Duodenal mucosa (tissue), 2 donors: ENCODE measurements around the gene FBXW12.

Experiments
- H3K27ac ChIP-seq: one replicate; pipeline ENCODE4 v1.7.0; 2013; ENCODE audit warnings: low read depth, low read length
- H3K27me3 ChIP-seq, 2 donors: one replicate each; pipeline ENCODE4 v1.7.0; 2013; ENCODE audit warnings: low read length in 2 of 2, control low read depth in 1 of 2; ENCODE audit not compliant: insufficient read depth in 2 of 2, control insufficient read depth in 1 of 2
- H3K36me3 ChIP-seq, 2 donors: one replicate each; pipeline ENCODE4 v1.7.0; 2013; ENCODE audit warnings: low read length in 2 of 2, control low read depth in 1 of 2; ENCODE audit not compliant: insufficient read depth in 2 of 2, control insufficient read depth in 1 of 2
- H3K4me1 ChIP-seq, 2 donors: one replicate each; pipeline ENCODE4 v1.7.0; 2013; ENCODE audit warnings: low read length in 2 of 2, control low read depth in 1 of 2; ENCODE audit not compliant: insufficient read depth in 2 of 2, control insufficient read depth in 1 of 2
- H3K4me3 ChIP-seq, 2 donors: one replicate each; pipeline ENCODE4 v1.7.0; 2013; ENCODE audit warnings: low read length in 2 of 2, low read depth in 1 of 2
- H3K9ac ChIP-seq, 2 donors: one replicate each; pipeline ENCODE4 v1.7.0; 2013; ENCODE audit warnings: low read length in 2 of 2, low read depth in 1 of 2
- H3K9me3 ChIP-seq, 2 donors: one replicate each; pipeline ENCODE4 v1.7.0; 2013; ENCODE audit warnings: low read length in 2 of 2, control low read depth in 1 of 2; ENCODE audit not compliant: control insufficient read depth in 1 of 2

Gene FBXW12

GRCh38 chr3:48428572-48429316 lies 56.7 kb downstream of the FBXW12 start:
- Histone ChIP-seq H3K27ac (peak overlapping the region; percentile 85), H3K27me3 (no peaks in the 10 kb centered on the region), H3K9ac (peak overlapping the region; percentile 75 to 76), H3K4me3 (peak overlapping the region; percentile 65 to 72), H3K9me3 (no peaks in the 10 kb centered on the region), H3K36me3 (peaks cover 6 to 7% of the 10 kb centered on the region in 2 donors), H3K4me1 (peaks cover 50 to 59% of the 10 kb centered on the region in 2 donors)

- Histone ChIP-seq H3K4me3 (peak overlapping the region; percentile 65 to 72), H3K36me3 (peaks cover 6 to 7% of the 10 kb centered on the region in 2 donors), H3K4me1 (peaks cover 57 to 66% of the 10 kb centered on the region in 2 donors), H3K9ac (peak overlapping the region; percentile 65 to 73), H3K27ac (peak overlapping the region; percentile 85), H3K9me3 (no peaks in the 10 kb centered on the region), H3K27me3 (no peaks in the 10 kb centered on the region)
These were observed 57.4 kb downstream of the FBXW12 start for GRCh38 chr3:48429317-48429959.

- no peaks in the 10 kb centered on the region for H3K27me3 ChIP-seq
- peaks cover 6 to 7% of the 10 kb centered on the region in 2 donors for H3K36me3 ChIP-seq
- H3K9ac ChIP-seq: peak within 1 kb of the TSS; percentile 65 to 73
- H3K27ac ChIP-seq: peak within 1 kb of the TSS; percentile 85
- peak within 1 kb of the TSS; percentile 65 to 72 for H3K4me3 ChIP-seq
- H3K4me1 ChIP-seq: peaks cover 64 to 69% of the 10 kb centered on the region in 2 donors
- no peaks in the 10 kb centered on the region for H3K9me3 ChIP-seq
These were observed 58.1 kb downstream of the FBXW12 start, which contains the start of gene PLXNB1 for GRCh38 chr3:48429960-48430707. Gene PLXNB1 (minus strand): TSS chr3:48430086. CDS start chr3:48424611, 5,475 bp downstream.

GRCh38 chr3:48430708-48431101 lies 58.7 kb downstream of the FBXW12 start:
- Histone ChIP-seq H3K4me1 (peaks cover 62 to 68% of the 10 kb centered on the region in 2 donors), H3K27ac (no peak overlapping the region), H3K9ac (peak overlapping the region; percentile 65 to 73), H3K4me3 (no peak overlapping the region), H3K27me3 (no peaks in the 10 kb centered on the region), H3K9me3 (no peaks in the 10 kb centered on the region), H3K36me3 (peaks cover 6 to 7% of the 10 kb centered on the region in 2 donors)

- H3K4me1 ChIP-seq: peaks cover 63 to 69% of the 10 kb centered on the region in 2 donors
- no peak overlapping the region for H3K9ac ChIP-seq
- peaks cover 6 to 7% of the 10 kb centered on the region in 2 donors for H3K36me3 ChIP-seq
- H3K27me3 ChIP-seq: no peaks in the 10 kb centered on the region
- no peak overlapping the region for H3K4me3 ChIP-seq
- no peaks in the 10 kb centered on the region for H3K9me3 ChIP-seq
- H3K27ac ChIP-seq: no peak overlapping the region
These were observed 59.4 kb downstream of the FBXW12 start for GRCh38 chr3:48431224-48432029.

GRCh38 chr3:48432411-48433371 lies 60.7 kb downstream of the FBXW12 start:
- Histone ChIP-seq H3K9ac (peak overlapping the region; percentile 16 to 56), H3K36me3 (peaks cover 6 to 7% of the 10 kb centered on the region in 2 donors), H3K27ac (no peak overlapping the region), H3K4me3 (peak overlapping the region in 1 of 2 donors; percentile 5), H3K4me1 (peaks cover 51 to 57% of the 10 kb centered on the region in 2 donors), H3K27me3 (no peaks in the 10 kb centered on the region), H3K9me3 (no peaks in the 10 kb centered on the region)

- no peaks in the 10 kb centered on the region for H3K9me3 ChIP-seq
- H3K9ac ChIP-seq: peak overlapping the region; percentile 16 to 56
- peak overlapping the region; percentile 5 to 32 for H3K4me3 ChIP-seq
- peak overlapping the region; percentile 74 for H3K27ac ChIP-seq
- no peaks in the 10 kb centered on the region for H3K27me3 ChIP-seq
- H3K36me3 ChIP-seq: peaks cover 6 to 7% of the 10 kb centered on the region in 2 donors
- peaks cover 47 to 48% of the 10 kb centered on the region in 2 donors for H3K4me1 ChIP-seq
These were observed 61.6 kb downstream of the FBXW12 start for GRCh38 chr3:48433472-48434118.

GRCh38 chr3:48434591-48435222 lies 62.7 kb downstream of the FBXW12 start:
- peaks cover 6 to 7% of the 10 kb centered on the region in 2 donors for H3K36me3 ChIP-seq
- H3K9ac ChIP-seq: peak overlapping the region; percentile 16 to 41
- H3K9me3 ChIP-seq: no peaks in the 10 kb centered on the region
- no peaks in the 10 kb centered on the region for H3K27me3 ChIP-seq
- peak overlapping the region in 1 of 2 donors; percentile 32 for H3K4me3 ChIP-seq
- H3K27ac ChIP-seq: peak overlapping the region; percentile 51
- H3K4me1 ChIP-seq: peaks cover 50 to 52% of the 10 kb centered on the region in 2 donors
